Measurements from ENCODE around the gene CASP12. TPM values are rescaled to one million over a fixed set of nuclear protein-coding genes. Genes with fewer than 3 reads are reported as not detected.

CASP12 gene
- total and polyA plus RNA-seq, 9 donors = 0.16 to 0.36 (median 0.28) TPM; not detected in 4

- Histone ChIP-seq H3K4me1 (ENCODE audit: control insufficient read depth, insufficient read depth, low read length) (peaks cover 2% of the 10 kb centered on the region), H3K4me3 (ENCODE audit: low read length) (peak overlapping the region; percentile 54), H3K27me3 (ENCODE audit: control insufficient read depth, insufficient read depth, low read length) (no peaks in the 10 kb centered on the region), H3K9me3 (replicated peaks; ENCODE audit: control insufficient read depth, low read depth, low read length) (no peaks in the 10 kb centered on the region), H3K36me3 (ENCODE audit: control insufficient read depth, insufficient read depth, low read length) (no peaks in the 10 kb centered on the region), H3K27ac (ENCODE audit: low read length) (peak overlapping the region; percentile 95)
- WGBS (ENCODE audit: insufficient coverage) = 0% methylated on average over 2 of the region's 6 CpGs
- peak; percentile 94 for DNase-seq
Measured at GRCh38 chr11:104918113-104918824, 20.0 kb upstream of the CASP12 start.

DNA sequence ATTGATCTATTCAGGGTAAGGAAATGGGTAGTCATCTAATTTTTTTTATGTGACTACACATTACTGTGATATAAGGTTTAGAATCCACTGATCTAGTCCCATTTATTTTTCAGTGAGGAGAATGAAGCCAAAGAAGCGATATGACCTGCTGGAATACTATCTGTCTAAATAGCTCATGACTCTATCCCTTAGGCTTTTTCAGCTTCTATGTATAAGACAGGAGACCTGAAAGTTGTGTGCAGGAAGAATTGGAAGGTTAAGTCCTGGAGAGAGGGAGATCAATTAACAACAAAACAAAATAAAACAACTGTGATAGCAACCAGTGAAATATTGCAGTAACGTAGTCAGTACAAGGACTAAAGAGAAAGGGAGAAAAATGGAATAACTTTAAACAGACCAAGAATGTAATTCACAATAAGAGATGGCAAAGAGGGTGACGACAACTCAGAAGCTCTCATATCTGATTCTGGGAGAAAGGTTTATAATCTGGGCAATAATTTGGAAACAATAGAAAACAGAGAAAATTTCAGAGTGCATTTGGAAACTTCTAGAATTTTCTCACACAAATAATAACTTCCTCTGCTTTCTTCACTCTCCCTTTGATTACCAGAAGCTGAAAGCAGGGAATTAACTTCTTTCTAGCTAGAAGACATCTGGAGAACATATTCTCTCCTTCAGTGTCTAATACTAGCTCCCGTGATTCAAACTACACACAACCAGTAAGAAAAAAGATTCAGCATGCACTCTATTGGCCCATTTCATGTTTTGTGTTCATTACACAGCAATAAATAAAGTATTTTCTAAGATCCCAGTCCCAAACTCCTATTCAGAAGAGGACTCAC, 19.2 kb upstream of the CASP12 start:
- H3K27ac ChIP-seq (ENCODE audit: low read length) = peak overlapping the region; percentile 95
- H3K4me1 ChIP-seq (ENCODE audit: control insufficient read depth, insufficient read depth, low read length) = peaks cover 2% of the 10 kb centered on the region
- peak overlapping the region; percentile 54 for H3K4me3 ChIP-seq (ENCODE audit: low read length)
- 20% methylated on average over 1 of the region's 4 CpGs for WGBS (ENCODE audit: insufficient coverage)
- H3K9me3 ChIP-seq (replicated peaks; ENCODE audit: control insufficient read depth, low read depth, low read length) = no peaks in the 10 kb centered on the region
- H3K27me3 ChIP-seq (ENCODE audit: control insufficient read depth, insufficient read depth, low read length) = no peaks in the 10 kb centered on the region
- H3K36me3 ChIP-seq (ENCODE audit: control insufficient read depth, insufficient read depth, low read length) = no peaks in the 10 kb centered on the region
- DNase-seq = peak; percentile 52

DNA sequence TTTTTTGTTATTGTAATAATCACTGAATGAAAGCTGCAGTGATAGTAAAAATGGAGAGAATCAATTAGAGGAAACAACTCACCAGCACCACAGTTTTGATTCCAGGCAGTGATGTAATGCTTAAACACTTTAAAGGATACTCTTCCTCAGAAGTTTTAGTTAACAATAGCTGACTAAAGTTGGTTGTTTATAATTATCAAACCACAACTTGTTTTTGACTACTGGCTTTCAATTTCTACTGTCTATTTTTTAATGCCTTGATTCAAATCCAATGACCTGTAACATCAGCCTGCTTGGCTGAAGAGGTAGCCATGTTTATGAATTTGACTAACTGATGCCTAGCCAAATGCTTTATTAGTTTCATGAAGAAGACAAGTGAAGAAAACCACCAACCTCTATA, 18.2 kb upstream of the CASP12 start:
- Histone ChIP-seq H3K27me3 (ENCODE audit: control insufficient read depth, insufficient read depth, low read length) (no peaks in the 10 kb centered on the region), H3K9me3 (replicated peaks; ENCODE audit: control insufficient read depth, low read depth, low read length) (no peaks in the 10 kb centered on the region), H3K4me1 (ENCODE audit: control insufficient read depth, insufficient read depth, low read length) (peaks cover 2% of the 10 kb centered on the region), H3K4me3 (ENCODE audit: low read length) (peak overlapping the region; percentile 9), H3K27ac (ENCODE audit: low read length) (peak overlapping the region; percentile 56), H3K36me3 (ENCODE audit: control insufficient read depth, insufficient read depth, low read length) (no peaks in the 10 kb centered on the region)
- DNase-seq = peak; percentile 59

GRCh38 chr11:104912102-104912501, 13.8 kb upstream of the CASP12 start:
- Histone ChIP-seq H3K27ac (ENCODE audit: low read length) (no peak overlapping the region), H3K36me3 (ENCODE audit: control insufficient read depth, insufficient read depth, low read length) (peaks cover 5% of the 10 kb centered on the region), H3K4me3 (ENCODE audit: low read length) (no peak overlapping the region), H3K27me3 (ENCODE audit: control insufficient read depth, insufficient read depth, low read length) (no peaks in the 10 kb centered on the region), H3K9me3 (replicated peaks; ENCODE audit: control insufficient read depth, low read depth, low read length) (no peaks in the 10 kb centered on the region), H3K4me1 (ENCODE audit: control insufficient read depth, insufficient read depth, low read length) (peaks cover 2% of the 10 kb centered on the region)
- DNase-seq = no peak
- no CpG with 5 or more reads among the region's 3 CpGs for WGBS (ENCODE audit: insufficient coverage)

GRCh38 chr11:104908186-104908531, 9.9 kb upstream of the CASP12 start:
- no peaks in the 10 kb centered on the region for H3K27me3 ChIP-seq (ENCODE audit: control insufficient read depth, insufficient read depth, low read length)
- H3K36me3 ChIP-seq (ENCODE audit: control insufficient read depth, insufficient read depth, low read length) = peaks cover 5% of the 10 kb centered on the region
- H3K4me3 ChIP-seq (ENCODE audit: low read length) = no peak overlapping the region
- WGBS (ENCODE audit: insufficient coverage) = 78% methylated on average over 2 of the region's 3 CpGs
- no peaks in the 10 kb centered on the region for H3K4me1 ChIP-seq (ENCODE audit: control insufficient read depth, insufficient read depth, low read length)
- no peak for DNase-seq
- no peak overlapping the region for H3K27ac ChIP-seq (ENCODE audit: low read length)
- H3K9me3 ChIP-seq (replicated peaks; ENCODE audit: control insufficient read depth, low read depth, low read length) = no peaks in the 10 kb centered on the region

DNA sequence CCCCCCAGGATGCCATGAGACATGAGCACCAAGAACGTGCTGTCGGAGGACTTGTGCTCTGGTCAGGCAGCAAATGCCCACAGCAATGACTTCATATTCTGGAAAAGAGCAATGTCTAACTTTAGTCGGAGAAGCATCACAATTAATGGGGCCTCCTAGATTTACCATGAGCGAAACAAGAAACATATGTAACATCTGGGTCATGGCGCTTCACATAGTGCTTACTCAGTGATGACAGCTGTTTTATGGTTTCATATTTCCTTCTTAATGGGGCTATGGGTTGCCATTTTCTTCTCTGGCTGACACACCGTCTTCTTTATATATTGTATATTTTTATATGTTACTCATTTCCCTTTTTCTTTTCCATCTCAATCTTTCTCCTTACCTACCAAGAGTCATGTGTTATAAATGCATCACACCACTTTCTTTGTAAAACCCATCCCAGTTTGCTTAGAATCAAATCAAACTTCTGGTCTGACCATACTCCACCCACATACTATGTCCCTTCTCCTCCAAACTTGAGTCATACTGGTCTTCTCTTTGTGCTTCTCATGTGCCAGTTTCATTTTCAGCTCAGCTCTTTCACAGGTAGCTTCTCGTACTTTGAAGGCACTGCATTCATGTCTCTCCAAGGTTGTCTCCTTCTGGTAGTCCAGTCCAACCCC, 9.4 kb upstream of the CASP12 start:
- DNase-seq = no peak
- Histone ChIP-seq H3K27me3 (ENCODE audit: control insufficient read depth, insufficient read depth, low read length) (no peaks in the 10 kb centered on the region), H3K36me3 (ENCODE audit: control insufficient read depth, insufficient read depth, low read length) (peaks cover 5% of the 10 kb centered on the region), H3K9me3 (replicated peaks; ENCODE audit: control insufficient read depth, low read depth, low read length) (no peaks in the 10 kb centered on the region), H3K27ac (ENCODE audit: low read length) (no peak overlapping the region), H3K4me1 (ENCODE audit: control insufficient read depth, insufficient read depth, low read length) (no peaks in the 10 kb centered on the region), H3K4me3 (ENCODE audit: low read length) (no peak overlapping the region)
- WGBS (ENCODE audit: insufficient coverage) = 28% methylated on average over 4 of the region's 7 CpGs

DNA sequence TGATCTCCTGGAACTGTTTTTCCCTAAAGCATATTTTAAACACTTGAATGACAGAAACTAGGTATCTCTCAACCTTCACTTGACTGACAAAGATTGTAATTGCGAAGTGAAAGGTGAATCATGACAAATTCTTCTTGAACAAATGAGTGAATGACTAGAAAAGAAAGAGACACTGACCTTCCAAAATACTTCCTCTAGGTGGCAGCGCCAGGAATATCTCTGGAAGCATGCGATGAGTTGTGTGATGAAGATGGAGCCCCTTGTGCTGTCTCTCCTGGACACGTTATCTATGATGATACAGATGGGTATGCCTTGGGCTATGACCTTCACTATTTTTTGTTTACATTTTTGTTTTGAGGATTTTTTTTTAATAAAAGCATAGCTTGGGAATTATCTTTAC, 7.0 kb upstream of the CASP12 start:
- DNase-seq = no peak
- no peaks in the 10 kb centered on the region for H3K9me3 ChIP-seq (replicated peaks; ENCODE audit: control insufficient read depth, low read depth, low read length)
- WGBS (ENCODE audit: insufficient coverage) = no CpG with 5 or more reads among the region's 4 CpGs
- no peak overlapping the region for H3K27ac ChIP-seq (ENCODE audit: low read length)
- H3K27me3 ChIP-seq (ENCODE audit: control insufficient read depth, insufficient read depth, low read length) = no peaks in the 10 kb centered on the region
- H3K36me3 ChIP-seq (ENCODE audit: control insufficient read depth, insufficient read depth, low read length) = peaks cover 5% of the 10 kb centered on the region
- no peak overlapping the region for H3K4me3 ChIP-seq (ENCODE audit: low read length)
- H3K4me1 ChIP-seq (ENCODE audit: control insufficient read depth, insufficient read depth, low read length) = no peaks in the 10 kb centered on the region

DNA sequence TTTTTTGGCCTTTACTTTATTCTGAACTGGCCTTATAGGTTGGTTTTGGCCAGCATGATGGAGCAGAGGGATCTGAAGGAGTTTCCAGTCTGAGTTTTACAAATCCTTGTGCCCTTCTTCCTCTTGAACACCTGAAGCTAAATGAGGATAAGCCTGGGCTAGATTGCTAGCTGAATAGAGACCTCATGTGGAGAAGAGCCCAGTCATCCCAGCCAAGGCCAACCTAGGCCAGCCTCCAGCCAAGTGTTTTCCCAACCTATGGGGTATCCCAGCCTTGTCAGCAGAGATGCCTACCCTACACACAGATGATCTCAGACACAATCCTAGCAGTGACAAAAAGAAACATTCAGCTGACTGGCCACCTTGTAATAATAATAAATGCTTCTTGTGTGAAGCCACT, 966 bp upstream of the CASP12 start:
- Histone ChIP-seq H3K27me3 (ENCODE audit: control insufficient read depth, insufficient read depth, low read length) (no peaks in the 10 kb centered on the region), H3K4me1 (ENCODE audit: control insufficient read depth, insufficient read depth, low read length) (no peaks in the 10 kb centered on the region), H3K27ac (ENCODE audit: low read length) (no peak overlapping the region), H3K4me3 (ENCODE audit: low read length) (no peak overlapping the region), H3K9me3 (replicated peaks; ENCODE audit: control insufficient read depth, low read depth, low read length) (no peaks in the 10 kb centered on the region), H3K36me3 (ENCODE audit: control insufficient read depth, insufficient read depth, low read length) (no peaks in the 10 kb centered on the region)
- no peak for DNase-seq

DNA sequence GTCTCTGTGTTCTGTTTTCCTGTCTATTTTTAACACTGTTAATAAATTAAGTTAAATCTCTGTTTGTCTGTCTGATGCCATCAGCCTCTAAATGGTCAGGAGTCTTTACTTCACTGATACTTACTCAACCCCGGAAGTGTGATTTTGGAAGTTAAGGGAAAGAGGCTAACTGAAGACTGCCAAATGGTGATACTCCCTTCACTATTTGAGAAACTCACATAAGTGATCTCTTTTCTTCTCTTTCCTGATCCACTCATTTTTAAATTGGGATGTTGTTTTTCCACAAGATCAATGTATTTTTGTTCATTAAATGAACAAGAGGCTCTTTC, 389 bp upstream of the CASP12 start:
- WGBS (ENCODE audit: insufficient coverage) = no CpG with 5 or more reads among the region's 1 CpG
- Histone ChIP-seq H3K27me3 (ENCODE audit: control insufficient read depth, insufficient read depth, low read length) (no peaks in the 10 kb centered on the region), H3K4me3 (ENCODE audit: low read length) (no peak overlapping the region), H3K36me3 (ENCODE audit: control insufficient read depth, insufficient read depth, low read length) (no peaks in the 10 kb centered on the region), H3K4me1 (ENCODE audit: control insufficient read depth, insufficient read depth, low read length) (no peaks in the 10 kb centered on the region), H3K9me3 (replicated peaks; ENCODE audit: control insufficient read depth, low read depth, low read length) (no peaks in the 10 kb centered on the region), H3K27ac (ENCODE audit: low read length) (peak overlapping the region; percentile 53)
- DNase-seq = peak; percentile 39

DNA sequence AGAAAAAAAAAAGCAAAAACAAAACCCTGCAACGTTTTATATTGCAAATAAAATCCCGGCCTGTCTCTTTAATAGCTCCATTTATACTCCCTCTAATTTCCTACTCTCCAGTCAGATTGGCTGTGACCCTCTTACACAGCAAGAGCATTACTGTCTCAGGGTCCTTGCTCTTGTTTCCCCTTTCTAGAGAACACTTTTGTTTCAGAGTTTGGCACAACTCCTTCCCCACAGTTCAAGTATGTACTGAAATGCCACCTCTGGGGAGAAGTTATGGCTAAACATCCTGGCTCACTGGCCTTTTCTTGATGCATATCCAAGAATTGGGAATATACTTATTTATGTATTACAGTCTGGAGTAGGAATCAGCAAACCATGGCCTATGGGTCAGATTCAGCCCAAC, 2.6 kb downstream of the CASP12 start:
- Histone ChIP-seq H3K27me3 (ENCODE audit: control insufficient read depth, insufficient read depth, low read length) (no peaks in the 10 kb centered on the region), H3K36me3 (ENCODE audit: control insufficient read depth, insufficient read depth, low read length) (no peaks in the 10 kb centered on the region), H3K9me3 (replicated peaks; ENCODE audit: control insufficient read depth, low read depth, low read length) (no peaks in the 10 kb centered on the region), H3K4me1 (ENCODE audit: control insufficient read depth, insufficient read depth, low read length) (no peaks in the 10 kb centered on the region), H3K27ac (ENCODE audit: low read length) (no peak overlapping the region), H3K4me3 (ENCODE audit: low read length) (no peak overlapping the region)
- WGBS (ENCODE audit: insufficient coverage) = 13% methylated on average over 2 of the region's 2 CpGs
- peak; percentile 92 for DNase-seq

Measured in muscle of leg (tissue), 11 donors.